Activated CD8-positive, alpha-beta T cell treated with anti-CD3 and anti-CD28 coated beads, Interleukin-2, amount 10 ng/mL, durations not matched to agents 7 days and 5 days (primary cell): ENCODE data around the gene AP4M1. TPM values are rescaled to one million over a fixed set of nuclear protein-coding genes. Genes with fewer than 3 reads are reported as not detected.

Source experiments
- ATAC-seq: fragments of 150-1000 bp; cut with Tn5 transposase; one replicate; pipeline ENCODE4 v1.10.0; 2021; ENCODE audit warnings: moderate library complexity
- CTCF ChIA-PET: fragments of 350-600 bp; sonication (Branson Sonifier 250); formaldehyde crosslinking; loops from one replicate; lab custom pipeline; 2021; ENCODE audit warnings: antibody characterized with exemption; lab: Charles Lee
- POLR2A ChIA-PET: fragments of 350-600 bp; sonication (Branson Sonifier 250); formaldehyde crosslinking; loops from one replicate; lab custom pipeline; 2021; ENCODE audit warnings: antibody characterized with exemption; lab: Charles Lee
- DNase-seq: peaks from one replicate; pipeline ENCODE4 v3.0.0-alpha.2; 2020
- H3K27ac Mint-ChIP-seq: one replicate; pipeline ENCODE4 v1.8.0; 2021; ENCODE audit warnings: mild to moderate bottlenecking, mixed read lengths
- H3K27me3 Mint-ChIP-seq: one replicate; pipeline ENCODE4 v1.8.0; 2021; ENCODE audit warnings: low read depth, mixed read lengths
- H3K36me3 Mint-ChIP-seq: one replicate; pipeline ENCODE4 v1.8.0; 2021; ENCODE audit warnings: low read depth, mixed read lengths
- H3K4me1 Mint-ChIP-seq: one replicate; pipeline ENCODE4 v1.8.0; 2021; ENCODE audit warnings: low read depth, mixed read lengths
- H3K4me3 Mint-ChIP-seq: one replicate; pipeline ENCODE4 v1.8.0; 2021; ENCODE audit warnings: mild to moderate bottlenecking, mixed read lengths
- H3K9me3 Mint-ChIP-seq: one replicate; pipeline ENCODE4 v1.8.0; 2022; ENCODE audit warnings: mixed read lengths; ENCODE audit not compliant: insufficient read depth
- total RNA-seq, 2 experiments: library from RNA; stranded (reverse); gene quantifications; one replicate each; pipeline ENCODE4 v1.2.3, GENCODE V29; 2021

AP4M1 gene
- total RNA-seq, 2 experiments from 2014 or later = 10.8 to 13.0 TPM

DNA sequence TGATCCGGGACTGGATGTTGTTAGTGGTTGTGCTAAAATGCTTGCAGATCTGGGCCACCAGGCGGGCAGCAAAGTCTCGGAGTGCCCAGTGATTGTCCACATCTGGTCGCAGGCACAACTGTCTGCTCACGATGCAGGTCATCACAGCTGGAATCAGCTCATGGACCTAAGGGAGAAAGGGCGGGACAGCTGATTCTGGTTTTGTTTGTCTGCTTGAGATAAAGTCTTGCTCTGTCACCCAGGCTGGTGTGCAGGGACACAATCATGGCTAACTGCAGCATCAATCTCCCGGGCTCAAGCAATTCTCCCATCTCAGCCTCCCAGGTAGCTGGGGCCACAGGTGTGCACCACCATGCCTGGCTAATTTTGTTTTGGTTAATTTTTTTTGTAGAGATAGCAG lies 9.7 kb downstream of the AP4M1 start:
- no peak for DNase-seq
- Mint-ChIP-seq H3K27ac (no peak overlapping the region), H3K27me3 (no peaks in the 10 kb centered on the region), H3K9me3 (no peaks in the 10 kb centered on the region), H3K36me3 (peaks cover 46% of the 10 kb centered on the region), H3K4me3 (no peak overlapping the region), H3K4me1 (peaks cover 5% of the 10 kb centered on the region)
- ChIA-PET CTCF (no interaction called here), POLR2A (interaction anchor here (1.0 kb wide), 1 partner anchor 9 kb away, joined by 4 read pairs; the partner anchor contains the start of gene AP4M1)
- no peak for ATAC-seq

DNA sequence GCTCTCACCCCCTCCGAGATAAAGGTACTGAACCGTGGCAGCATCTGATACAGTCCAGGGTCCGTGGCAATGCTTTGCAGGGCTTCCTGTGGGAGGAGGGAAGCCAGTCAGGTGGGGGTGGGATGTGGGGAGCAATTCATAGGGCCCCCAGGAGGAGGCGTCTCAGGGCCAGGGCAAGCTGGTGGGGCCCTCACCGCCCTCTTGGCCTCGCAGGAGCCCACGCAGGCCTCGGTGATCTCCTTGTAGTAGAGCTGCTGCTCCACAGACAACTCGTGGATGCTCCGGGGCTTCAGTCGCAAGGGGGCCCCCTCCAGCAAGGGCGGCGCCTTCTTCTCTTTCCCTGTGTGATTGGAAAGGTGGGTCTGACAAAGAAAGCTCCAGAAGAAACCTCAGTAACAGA lies 10.5 kb downstream of the AP4M1 start:
- Mint-ChIP-seq H3K4me1 (peaks cover 5% of the 10 kb centered on the region), H3K27me3 (no peaks in the 10 kb centered on the region), H3K27ac (no peak overlapping the region), H3K9me3 (no peaks in the 10 kb centered on the region), H3K36me3 (peaks cover 46% of the 10 kb centered on the region), H3K4me3 (no peak overlapping the region)
- ChIA-PET POLR2A (no interaction called here), CTCF (no interaction called here)
- no peak for ATAC-seq
- no peak for DNase-seq

GRCh38 chr7:100115026-100115425 lies 13.6 kb downstream of the AP4M1 start:
- no peak for DNase-seq
- POLR2A ChIA-PET = interaction anchor here (1.2 kb wide), 1 partner anchor 14 kb away, joined by 4 read pairs; the partner anchor contains the start of genes AP4M1 and MCM7
- H3K27ac Mint-ChIP-seq = no peak overlapping the region
- no peaks in the 10 kb centered on the region for H3K27me3 Mint-ChIP-seq
- peaks cover 11% of the 10 kb centered on the region for H3K4me1 Mint-ChIP-seq
- CTCF ChIA-PET = no interaction called here
- ATAC-seq = no peak
- peaks cover 34% of the 10 kb centered on the region for H3K36me3 Mint-ChIP-seq
- H3K4me3 Mint-ChIP-seq = no peak overlapping the region
- no peaks in the 10 kb centered on the region for H3K9me3 Mint-ChIP-seq

DNA sequence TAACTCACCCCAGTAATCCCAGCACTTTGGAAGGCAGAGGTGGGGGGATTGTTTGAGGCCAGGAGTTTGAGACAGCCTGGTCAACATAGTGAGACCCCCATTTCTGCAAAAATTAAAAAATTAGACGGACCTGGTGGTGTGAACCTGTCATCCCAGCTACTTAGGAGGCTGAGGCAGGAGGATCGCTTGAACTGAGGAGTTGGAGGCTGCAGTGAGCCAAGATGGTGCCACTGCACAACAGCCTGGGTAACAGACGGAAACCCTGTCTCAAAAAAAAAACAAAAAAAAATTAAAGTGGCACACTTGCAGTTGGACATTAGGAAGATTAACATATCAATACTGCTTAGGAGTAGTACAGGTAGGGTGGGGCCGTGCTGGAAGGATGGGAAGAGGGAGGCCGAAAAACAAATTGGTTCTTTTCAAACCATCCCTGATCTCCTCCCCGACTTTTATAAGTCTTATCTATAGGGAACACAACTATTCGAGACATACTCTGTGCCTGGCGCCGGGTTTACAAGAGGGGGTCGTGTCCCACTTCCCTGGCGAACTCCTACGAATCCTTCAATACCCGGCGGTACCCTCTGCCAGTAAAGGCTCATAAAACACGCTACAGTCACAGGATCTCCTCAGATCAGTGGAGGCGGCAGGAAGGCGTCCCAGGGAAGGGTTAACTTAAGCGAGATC lies 17.1 kb downstream of the AP4M1 start:
- H3K36me3 Mint-ChIP-seq = peaks cover 36% of the 10 kb centered on the region
- no peak for DNase-seq
- ChIA-PET CTCF (interaction anchor here (1.8 kb wide), 1 partner anchor 17 kb away, joined by 4 read pairs; the partner anchor contains the start of gene AP4M1), POLR2A (no interaction called here)
- H3K9me3 Mint-ChIP-seq = no peaks in the 10 kb centered on the region
- no peak for ATAC-seq
- H3K27ac Mint-ChIP-seq = peak overlapping the region; percentile 95
- H3K4me1 Mint-ChIP-seq = peaks cover 19% of the 10 kb centered on the region
- peak overlapping the region; percentile 93 for H3K4me3 Mint-ChIP-seq
- no peaks in the 10 kb centered on the region for H3K27me3 Mint-ChIP-seq

DNA sequence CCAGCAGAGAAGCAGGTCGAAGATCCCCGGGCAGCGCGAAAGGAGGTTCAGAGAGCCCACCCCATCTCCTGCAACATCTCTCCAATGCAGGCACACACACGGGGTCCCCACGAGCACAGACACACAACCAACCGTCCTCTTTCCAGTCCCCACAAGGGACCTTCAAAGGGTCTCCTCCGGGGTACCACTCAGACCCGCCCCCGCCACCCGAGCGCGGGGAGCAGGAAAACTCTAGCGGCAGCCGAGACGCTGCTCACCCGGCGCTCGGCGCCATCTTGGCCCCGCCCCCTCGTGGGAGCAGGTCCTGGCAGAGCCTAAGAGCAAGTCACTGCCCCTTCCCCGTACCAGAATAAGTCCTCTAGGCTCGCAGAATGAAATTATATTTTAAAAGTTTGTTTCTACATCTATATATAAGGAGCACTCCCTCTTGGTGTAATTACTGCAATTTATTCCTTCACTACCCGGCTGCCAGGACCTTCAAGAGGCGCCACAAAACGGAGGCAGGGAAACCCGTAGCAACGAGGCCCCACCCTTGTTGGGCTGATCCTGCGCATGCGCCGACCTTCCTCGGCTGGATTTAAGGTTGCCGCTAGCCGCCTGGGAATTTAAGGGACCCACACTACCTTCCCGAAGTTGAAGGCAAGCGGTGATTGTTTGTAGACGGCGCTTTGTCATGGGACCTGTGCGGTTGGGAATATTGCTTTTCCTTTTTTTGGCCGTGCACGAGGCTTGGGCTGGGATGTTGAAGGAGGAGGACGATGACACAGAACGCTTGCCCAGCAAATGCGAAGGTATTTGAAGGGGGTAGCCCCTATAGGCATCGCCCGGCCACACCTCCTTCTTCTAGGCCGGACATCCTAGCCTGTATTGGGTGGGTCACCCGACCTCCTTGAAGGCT lies 17.9 kb downstream of the AP4M1 start, which contains the start of the genes CNPY4 and TAF6:
Gene CNPY4 (plus strand): TSS at position 563 of the 898 bp plus-strand sequence. CDS start 111 bp downstream, at position 674.
Gene TAF6 (minus strand): TSS at position 287 of the 898 bp plus-strand sequence. CDS start 5,149 bp downstream, outside the sequence.
- peak; percentile 96 for DNase-seq
- Mint-ChIP-seq H3K27ac (peak within 1 kb of the TSS; percentile 95), H3K27me3 (no peaks in the 10 kb centered on the region), H3K4me3 (peak within 1 kb of the TSS; percentile 93), H3K4me1 (peaks cover 23% of the 10 kb centered on the region), H3K36me3 (peaks cover 37% of the 10 kb centered on the region), H3K9me3 (no peaks in the 10 kb centered on the region)
- ChIA-PET POLR2A (interaction anchor here (1.0 to 3.1 kb wide), 4 partner anchors 14 to 310 kb away, joined by 4 to 34 read pairs (median 5); partner anchors contain the start of genes AP4M1, MCM7, PVRIG and ZCWPW1), CTCF (interaction anchor here (0.7 to 2.0 kb wide), 8 partner anchors 9 to 289 kb away, joined by 3 to 11 read pairs (median 4); partner anchors contain the start of genes AP4M1 and MCM7)
- ATAC-seq = peak; percentile 77

GRCh38 chr7:100119970-100120732 lies 18.7 kb downstream of the AP4M1 start:
- Mint-ChIP-seq H3K27me3 (no peaks in the 10 kb centered on the region), H3K36me3 (peaks cover 46% of the 10 kb centered on the region), H3K4me1 (peaks cover 31% of the 10 kb centered on the region), H3K27ac (peak overlapping the region; percentile 95), H3K9me3 (no peaks in the 10 kb centered on the region), H3K4me3 (peak overlapping the region; percentile 93)
- ChIA-PET CTCF (interaction anchor here (0.7 to 2.0 kb wide), 8 partner anchors 8 to 288 kb away, joined by 3 to 11 read pairs (median 4); partner anchors contain the start of genes AP4M1 and MCM7), POLR2A (interaction anchor here (0.6 to 3.1 kb wide), 6 partner anchors 9 to 309 kb away, joined by 3 to 34 read pairs (median 5); partner anchors contain the start of genes AP4M1, MCM7, PVRIG and ZCWPW1)
- DNase-seq (peak; percentile 81), ATAC-seq (peak; percentile 60)

- Mint-ChIP-seq H3K36me3 (peaks cover 46% of the 10 kb centered on the region), H3K4me3 (peak overlapping the region; percentile 93), H3K9me3 (no peaks in the 10 kb centered on the region), H3K4me1 (peaks cover 35% of the 10 kb centered on the region), H3K27ac (peak overlapping the region; percentile 95), H3K27me3 (no peaks in the 10 kb centered on the region)
- ATAC-seq (no peak), DNase-seq (no peak)
- POLR2A ChIA-PET = interaction anchor here (0.6 to 3.1 kb wide), 6 partner anchors 9 to 308 kb away, joined by 3 to 34 read pairs (median 5); partner anchors contain the start of genes AP4M1, MCM7, PVRIG and ZCWPW1
- CTCF ChIA-PET = interaction anchor here (1.1 to 2.0 kb wide), 8 partner anchors 8 to 287 kb away, joined by 3 to 11 read pairs (median 4); partner anchors contain the start of genes AP4M1 and MCM7
Measured at GRCh38 chr7:100120733-100121036, 19.2 kb downstream of the AP4M1 start.

- DNase-seq (no peak), ATAC-seq (no peak)
- H3K36me3 Mint-ChIP-seq = peaks cover 48% of the 10 kb centered on the region
- CTCF ChIA-PET = interaction anchor here (1.0 to 1.1 kb wide), 2 partner anchors 11 kb away, joined by 3 to 4 read pairs; no protein-coding TSS in a partner anchor
- H3K27ac Mint-ChIP-seq = no peak overlapping the region
- peaks cover 45% of the 10 kb centered on the region for H3K4me1 Mint-ChIP-seq
- H3K9me3 Mint-ChIP-seq = no peaks in the 10 kb centered on the region
- POLR2A ChIA-PET = interaction anchor here (3.1 kb wide), 1 partner anchor 21 kb away, joined by 34 read pairs; the partner anchor contains the start of genes AP4M1 and MCM7
- H3K4me3 Mint-ChIP-seq = peak overlapping the region; percentile 28
- no peaks in the 10 kb centered on the region for H3K27me3 Mint-ChIP-seq
Measured at GRCh38 chr7:100122067-100122466, 20.6 kb downstream of the AP4M1 start.

DNA sequence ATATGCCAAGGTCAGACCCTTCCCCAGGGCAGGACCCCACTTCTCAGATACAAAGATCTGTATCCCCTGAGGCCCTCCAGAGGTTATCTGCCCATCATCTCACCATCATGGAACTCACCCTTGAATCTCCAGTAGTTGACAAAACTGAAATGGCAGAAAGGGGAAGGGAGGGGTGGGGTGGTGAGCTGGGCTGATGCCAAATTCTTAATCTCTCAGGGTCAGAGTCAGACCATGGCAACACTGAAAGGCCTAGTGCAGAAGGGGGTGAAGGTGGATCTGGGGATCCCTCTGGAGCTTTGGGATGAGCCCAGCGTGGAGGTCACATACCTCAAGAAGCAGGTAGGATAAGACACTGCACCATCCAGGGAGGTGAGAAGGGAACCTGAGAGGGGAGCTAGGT lies 21.1 kb downstream of the AP4M1 start:
- Mint-ChIP-seq H3K9me3 (no peaks in the 10 kb centered on the region), H3K4me1 (peaks cover 45% of the 10 kb centered on the region), H3K27ac (no peak overlapping the region), H3K36me3 (peaks cover 49% of the 10 kb centered on the region), H3K27me3 (no peaks in the 10 kb centered on the region), H3K4me3 (no peak overlapping the region)
- CTCF ChIA-PET = interaction anchor here (1.0 kb wide), 1 partner anchor 10 kb away, joined by 3 read pairs; no protein-coding TSS in a partner anchor
- ATAC-seq = no peak
- DNase-seq = no peak
- POLR2A ChIA-PET = interaction anchor here (3.1 kb wide), 1 partner anchor 21 kb away, joined by 34 read pairs; the partner anchor contains the start of genes AP4M1 and MCM7
